ENCODE measurements around the gene PABPN1L. TPM values are rescaled to one million over a fixed set of nuclear protein-coding genes. Genes with fewer than 3 reads are reported as not detected.

PABPN1L gene
- total and polyA plus RNA-seq, 2 donors (not counting 1 experiment from before 2014, with no cell fraction given): 0.21 to 0.84 TPM

DNA sequence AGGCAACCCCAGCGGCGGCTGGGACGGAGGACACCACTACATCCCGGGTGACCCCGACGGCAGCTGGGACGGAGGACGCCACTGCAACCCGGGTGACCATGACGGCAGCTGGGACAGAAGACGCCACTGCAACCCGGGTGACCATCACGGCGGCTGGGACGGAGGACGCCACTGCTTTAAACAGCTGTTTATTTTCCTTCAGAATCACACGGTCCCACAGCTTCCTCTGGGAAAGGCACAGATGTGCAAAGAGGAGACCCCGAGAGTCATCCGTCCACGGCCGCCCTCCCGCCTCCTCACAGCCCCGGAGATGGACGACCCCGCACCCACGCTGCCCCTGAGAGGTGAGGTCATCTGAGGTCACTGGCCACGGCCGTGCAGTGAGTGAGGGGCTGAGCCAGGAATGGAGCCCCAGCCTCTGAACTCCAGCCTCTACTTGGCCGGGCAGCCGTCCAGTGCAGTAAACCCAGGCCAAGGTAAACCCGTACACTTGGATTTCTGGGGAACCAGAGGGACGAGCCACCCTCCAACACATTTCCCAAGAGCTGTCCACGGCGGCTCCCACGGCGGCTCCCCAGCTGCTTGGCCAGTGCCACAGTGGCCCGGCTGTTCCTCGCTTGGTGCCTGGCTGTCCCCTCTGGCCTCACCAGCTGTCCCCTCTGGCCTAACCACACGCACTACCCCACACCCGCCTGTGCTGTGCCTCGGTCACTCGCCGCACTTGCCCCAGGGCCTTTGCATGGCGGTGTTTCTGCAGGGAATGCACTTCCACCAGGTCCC, 43.2 kb upstream of the PABPN1L start:
- H3K9ac ChIP-seq (ENCODE audit: low read length): no peak overlapping the region
- no peaks in the 10 kb centered on the region for H3K27me3 ChIP-seq (replicated peaks in 1 of 4; ENCODE audit: control extremely low read depth in 1 of 4, control insufficient read depth in 3 of 4, insufficient read depth in 4 of 4, low read length in 3 of 4)
- H4K20me1 ChIP-seq (ENCODE audit: control insufficient read depth, insufficient read depth, low read length, poor library complexity, severe bottlenecking): peaks cover 100% of the 10 kb centered on the region
- H3K79me2 ChIP-seq (ENCODE audit: control insufficient read depth, insufficient read depth, low read length): peaks cover 99% of the 10 kb centered on the region
- H3K4me1 ChIP-seq (ENCODE audit: control insufficient read depth in 2 of 2, insufficient read depth in 2 of 2, low read length in 2 of 2): peaks cover 14 to 31% of the 10 kb centered on the region in 2 donors
- H3K4me3 ChIP-seq (ENCODE audit: control extremely low read depth in 1 of 5, extremely low read depth in 1 of 5, insufficient read depth in 1 of 5, low read depth in 2 of 5, low read length in 4 of 5): no peak overlapping the region
- H2AFZ ChIP-seq (ENCODE audit: insufficient read depth, low read depth, low read length, poor library complexity, severe bottlenecking): no peak overlapping the region
- no peak overlapping the region for H3K4me2 ChIP-seq (replicated peaks; ENCODE audit: low read depth, low read length, poor library complexity, severe bottlenecking)
- Mint-ChIP-seq H3K4me1 (peaks cover 45% of the 10 kb centered on the region), H3K9me3 (ENCODE audit: insufficient read depth) (no peaks in the 10 kb centered on the region), H3K27ac (no peak overlapping the region), H3K4me3 (no peak overlapping the region), H3K27me3 (no peaks in the 10 kb centered on the region)
- DNase-seq (no peak), ATAC-seq (ENCODE audit: low read depth) (no peak)
- no peak overlapping the region for H3K27ac ChIP-seq (ENCODE audit: low read length in 2 of 2)
- intact Hi-C loops (cut with micrococcal nuclease): no loop called here
- CTCF ChIA-PET: no interaction called here
- POLR2A ChIA-PET: interaction anchor here (1.0 kb wide), 1 partner anchor 52 kb away, joined by 3 read pairs; no protein-coding TSS in a partner anchor
- peaks cover 0 to 11% (median 0%) of the 10 kb centered on the region in 3 donors for H3K9me3 ChIP-seq (ENCODE audit: control extremely low read depth in 1 of 3, control insufficient read depth in 2 of 3, insufficient read depth in 1 of 3, low read length in 2 of 3)
- TF ChIP-seq EZH2 (IDR thresholded peaks at IDR 0.05; ENCODE audit: borderline replicate concordance, insufficient read depth, low read depth, low read length, poor library complexity, severe bottlenecking): no peak
- TF ChIP-seq, protein P1, sequence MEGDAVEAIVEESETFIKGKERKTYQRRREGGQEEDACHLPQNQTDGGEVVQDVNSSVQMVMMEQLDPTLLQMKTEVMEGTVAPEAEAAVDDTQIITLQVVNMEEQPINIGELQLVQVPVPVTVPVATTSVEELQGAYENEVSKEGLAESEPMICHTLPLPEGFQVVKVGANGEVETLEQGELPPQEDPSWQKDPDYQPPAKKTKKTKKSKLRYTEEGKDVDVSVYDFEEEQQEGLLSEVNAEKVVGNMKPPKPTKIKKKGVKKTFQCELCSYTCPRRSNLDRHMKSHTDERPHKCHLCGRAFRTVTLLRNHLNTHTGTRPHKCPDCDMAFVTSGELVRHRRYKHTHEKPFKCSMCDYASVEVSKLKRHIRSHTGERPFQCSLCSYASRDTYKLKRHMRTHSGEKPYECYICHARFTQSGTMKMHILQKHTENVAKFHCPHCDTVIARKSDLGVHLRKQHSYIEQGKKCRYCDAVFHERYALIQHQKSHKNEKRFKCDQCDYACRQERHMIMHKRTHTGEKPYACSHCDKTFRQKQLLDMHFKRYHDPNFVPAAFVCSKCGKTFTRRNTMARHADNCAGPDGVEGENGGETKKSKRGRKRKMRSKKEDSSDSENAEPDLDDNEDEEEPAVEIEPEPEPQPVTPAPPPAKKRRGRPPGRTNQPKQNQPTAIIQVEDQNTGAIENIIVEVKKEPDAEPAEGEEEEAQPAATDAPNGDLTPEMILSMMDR (IDR thresholded peaks at IDR 0.05): no peak
- peaks cover 0 to 24% of the 10 kb centered on the region in 2 experiments for H3K36me3 ChIP-seq (replicated peaks in 1 of 2; ENCODE audit: control extremely low read depth in 1 of 2, control insufficient read depth in 1 of 2, extremely low read depth in 1 of 2, insufficient read depth in 2 of 2, low read length in 1 of 2)
- 92% methylated on average over 44 of the region's 44 CpGs for WGBS (ENCODE audit: insufficient coverage)

DNA sequence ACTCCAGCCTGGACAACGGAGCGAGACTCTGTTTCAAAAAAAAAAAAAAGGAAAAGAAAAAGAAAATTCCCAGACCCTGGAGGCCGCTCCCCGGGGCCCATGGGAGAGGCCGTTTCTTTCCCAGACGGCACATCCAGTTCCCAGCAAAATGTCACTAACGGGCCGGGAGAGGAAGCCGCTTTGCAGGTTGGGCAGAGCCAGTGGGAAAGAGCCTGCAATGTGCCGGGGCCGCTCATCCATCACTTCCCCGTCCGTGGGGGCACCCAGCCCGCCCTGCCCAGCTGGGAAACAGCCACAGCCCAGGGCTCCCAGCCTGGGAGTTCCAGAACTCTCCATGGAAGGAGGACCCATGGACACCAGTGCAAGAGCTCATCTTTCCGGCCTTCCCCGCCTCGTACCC, 41.8 kb upstream of the PABPN1L start:
- H3K4me1 Mint-ChIP-seq: peaks cover 35% of the 10 kb centered on the region
- no peak for DNase-seq
- H2AFZ ChIP-seq (ENCODE audit: insufficient read depth, low read depth, low read length, poor library complexity, severe bottlenecking): no peak overlapping the region
- H4K20me1 ChIP-seq (ENCODE audit: control insufficient read depth, insufficient read depth, low read length, poor library complexity, severe bottlenecking): peaks cover 99% of the 10 kb centered on the region
- H3K4me2 ChIP-seq (replicated peaks; ENCODE audit: low read depth, low read length, poor library complexity, severe bottlenecking): no peak overlapping the region
- no peak overlapping the region for H3K4me3 ChIP-seq (ENCODE audit: control extremely low read depth in 1 of 5, extremely low read depth in 1 of 5, insufficient read depth in 1 of 5, low read depth in 2 of 5, low read length in 4 of 5)
- intact Hi-C loops (cut with micrococcal nuclease): no loop called here
- H3K27me3 ChIP-seq (replicated peaks in 1 of 4; ENCODE audit: control extremely low read depth in 1 of 4, control insufficient read depth in 3 of 4, insufficient read depth in 4 of 4, low read length in 3 of 4): no peaks in the 10 kb centered on the region
- H3K27me3 Mint-ChIP-seq: no peaks in the 10 kb centered on the region
- H3K36me3 ChIP-seq (replicated peaks in 1 of 2; ENCODE audit: control extremely low read depth in 1 of 2, control insufficient read depth in 1 of 2, extremely low read depth in 1 of 2, insufficient read depth in 2 of 2, low read length in 1 of 2): peaks cover 0 to 20% of the 10 kb centered on the region in 2 experiments
- H3K9me3 Mint-ChIP-seq (ENCODE audit: insufficient read depth): no peaks in the 10 kb centered on the region
- 93% methylated on average over 14 of the region's 17 CpGs for WGBS (ENCODE audit: insufficient coverage)
- peaks cover 14 to 29% of the 10 kb centered on the region in 2 donors for H3K4me1 ChIP-seq (ENCODE audit: control insufficient read depth in 2 of 2, insufficient read depth in 2 of 2, low read length in 2 of 2)
- peaks cover 91% of the 10 kb centered on the region for H3K79me2 ChIP-seq (ENCODE audit: control insufficient read depth, insufficient read depth, low read length)
- ATAC-seq (ENCODE audit: low read depth): no peak
- H3K27ac Mint-ChIP-seq: no peak overlapping the region
- ChIA-PET POLR2A (no interaction called here), CTCF (no interaction called here)
- peaks cover 0 to 6% (median 0%) of the 10 kb centered on the region in 3 donors for H3K9me3 ChIP-seq (ENCODE audit: control extremely low read depth in 1 of 3, control insufficient read depth in 2 of 3, insufficient read depth in 1 of 3, low read length in 2 of 3)
- no peak overlapping the region for H3K9ac ChIP-seq (ENCODE audit: low read length)
- no peak overlapping the region for H3K27ac ChIP-seq (ENCODE audit: low read length in 2 of 2)
- no peak overlapping the region for H3K4me3 Mint-ChIP-seq
- TF ChIP-seq, protein P1 (IDR thresholded peaks at IDR 0.05): no peak
- no peak for TF ChIP-seq EZH2 (IDR thresholded peaks at IDR 0.05; ENCODE audit: borderline replicate concordance, insufficient read depth, low read depth, low read length, poor library complexity, severe bottlenecking)
